Body of pancreas (tissue), 4 donors: ENCODE results near the gene TMEM151B. TPM values are rescaled to one million over a fixed set of nuclear protein-coding genes. Genes with fewer than 3 reads are reported as not detected.

Experiments
- ATAC-seq: fragments of 150-250 bp; one replicate; pipeline ENCODE4 v1.9.1; 2016
- DNase-seq, 4 donors: peaks; one replicate each; pipeline ENCODE4 v3.0.0-alpha.2; 2019
- H3K27ac ChIP-seq, 4 donors: fragments of 200-600 bp; sonication (generic); 1 replicate in 3 of 4; 2 replicates in 1 of 4; pipeline versions ENCODE4 v1.5.1 to v1.6.1; 2016 to 2019; ENCODE audit warnings: mild to moderate bottlenecking in 1 of 4, mixed read lengths in 1 of 4, moderate library complexity in 1 of 4
- H3K27me3 ChIP-seq, 2 donors: fragments of 200-600 bp; sonication (generic); one replicate each; pipeline ENCODE4 v1.6.0; 2016; ENCODE audit warnings: mild to moderate bottlenecking in 1 of 2
- H3K36me3 ChIP-seq, 2 donors: fragments of 200-600 bp; sonication (generic); replicated peaks in 1 of 2; 2 replicates each; pipeline ENCODE4 v1.5.1; 2016; ENCODE audit warnings: low read depth in 2 of 2; ENCODE audit not compliant: insufficient read depth in 1 of 2
- H3K4me1 ChIP-seq: fragments of 200-600 bp; sonication (generic); one replicate; pipeline ENCODE4 v1.6.0; 2016
- H3K4me3 ChIP-seq, 2 donors: fragments of 200-600 bp; sonication (generic); 1 replicate in 1 of 2; 2 replicates in 1 of 2; pipeline ENCODE4 v1.5.1; 2016 to 2019
- H3K9me3 ChIP-seq, 3 donors: fragments of 200-600 bp; sonication (generic); 1 replicate in 2 of 3; 2 replicates in 1 of 3; pipeline ENCODE4 v1.5.1; 2016
- POLR2A ChIP-seq, 3 donors: fragments of 450-650 bp; IDR thresholded peaks; one replicate each; pipeline ENCODE4 v1.6.1; 2016; ENCODE audit warnings: antibody characterized with exemption in 3 of 3, mild to moderate bottlenecking in 2 of 3
- WGBS, 2 donors: methylation state at CpG; one replicate each; pipeline ENCODE4 v1.1.5; 2017; 5-methylcytosine and 5-hydroxymethylcytosine counted together
- intact Hi-C: fragments of 100-400 bp; cut with DNase I; formaldehyde crosslinking; loops from one replicate; pipeline ENCODE4 v1.15.1; 2023
- total RNA-seq, 2 donors: library from RNA; depleted of rRNA; stranded (reverse); fragments of >200 nt; gene quantifications; one replicate each; pipeline ENCODE4 v1.1.0, GENCODE V29; 2016
- TF ChIP-seq, protein P1 (sequence below), 7 experiments: fragments of 450-650 bp in 4 of 7; fragments of 200-600 bp in 3 of 7; sonication (generic) in 3 of 7; IDR thresholded peaks; one replicate each; pipeline ENCODE4 v1.5.1; 2016 to 2019; ENCODE audit warnings: antibody characterized with exemption in 7 of 7

The TMEM151B gene
- total RNA-seq, 2 donors from 2014 or later, result under 0.01 to 0.66 TPM

DNA sequence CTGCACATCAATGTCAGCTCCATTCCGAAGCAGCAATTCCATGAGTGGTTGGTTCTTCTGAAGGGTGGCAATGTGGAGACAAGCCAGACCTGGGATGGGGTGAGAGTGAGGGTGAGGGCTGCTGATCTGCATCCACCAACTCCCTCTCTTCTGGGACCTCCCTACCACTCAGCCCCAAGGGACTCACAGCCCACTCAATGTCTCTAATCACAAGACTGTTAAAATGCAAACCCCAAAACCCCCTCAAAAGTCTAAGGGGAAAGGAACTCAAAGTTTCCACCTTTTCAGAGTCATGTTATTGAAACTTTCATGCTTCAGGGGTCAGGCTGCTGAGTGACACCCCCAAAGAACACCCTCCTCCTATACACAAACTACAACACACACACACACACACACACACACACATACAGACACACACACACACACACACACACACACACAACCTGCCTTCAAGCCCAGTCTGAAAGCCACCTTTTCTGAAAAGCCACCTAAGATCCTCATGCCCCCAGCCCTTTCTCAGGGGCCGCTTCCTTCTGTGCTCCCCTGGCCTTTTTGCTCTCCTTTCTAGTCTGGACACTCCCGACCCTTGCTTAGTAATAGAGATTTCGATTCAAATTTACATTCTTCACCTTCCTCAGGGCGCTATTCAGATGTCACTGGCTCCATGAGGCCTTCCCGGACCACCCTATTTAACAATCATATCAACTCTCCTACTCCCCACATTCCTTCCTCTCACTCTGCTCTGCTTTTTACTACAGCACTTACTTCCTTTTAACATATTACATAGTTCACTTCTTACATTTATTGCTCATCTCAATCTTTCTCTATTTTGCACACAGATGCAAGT is 9.6 kb upstream of the TMEM151B start:
- TF ChIP-seq, protein P1, sequence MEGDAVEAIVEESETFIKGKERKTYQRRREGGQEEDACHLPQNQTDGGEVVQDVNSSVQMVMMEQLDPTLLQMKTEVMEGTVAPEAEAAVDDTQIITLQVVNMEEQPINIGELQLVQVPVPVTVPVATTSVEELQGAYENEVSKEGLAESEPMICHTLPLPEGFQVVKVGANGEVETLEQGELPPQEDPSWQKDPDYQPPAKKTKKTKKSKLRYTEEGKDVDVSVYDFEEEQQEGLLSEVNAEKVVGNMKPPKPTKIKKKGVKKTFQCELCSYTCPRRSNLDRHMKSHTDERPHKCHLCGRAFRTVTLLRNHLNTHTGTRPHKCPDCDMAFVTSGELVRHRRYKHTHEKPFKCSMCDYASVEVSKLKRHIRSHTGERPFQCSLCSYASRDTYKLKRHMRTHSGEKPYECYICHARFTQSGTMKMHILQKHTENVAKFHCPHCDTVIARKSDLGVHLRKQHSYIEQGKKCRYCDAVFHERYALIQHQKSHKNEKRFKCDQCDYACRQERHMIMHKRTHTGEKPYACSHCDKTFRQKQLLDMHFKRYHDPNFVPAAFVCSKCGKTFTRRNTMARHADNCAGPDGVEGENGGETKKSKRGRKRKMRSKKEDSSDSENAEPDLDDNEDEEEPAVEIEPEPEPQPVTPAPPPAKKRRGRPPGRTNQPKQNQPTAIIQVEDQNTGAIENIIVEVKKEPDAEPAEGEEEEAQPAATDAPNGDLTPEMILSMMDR (IDR thresholded peaks at IDR 0.05), result no peak
- no peak for TF ChIP-seq POLR2A (IDR thresholded peaks at IDR 0.05)
- no peak for ATAC-seq
- Histone ChIP-seq H3K27ac (no peak overlapping the region), H3K4me1 (peaks cover 55% of the 10 kb centered on the region), H3K27me3 (no peaks in the 10 kb centered on the region), H3K4me3 (no peak overlapping the region), H3K36me3 (no peaks in the 10 kb centered on the region), H3K9me3 (no peaks in the 10 kb centered on the region)
- DNase-seq, result no peak
- 84 to 90% methylated on average over 6 of the region's 6 CpGs for WGBS, 2 donors
- intact Hi-C loops, result no loop called here

DNA sequence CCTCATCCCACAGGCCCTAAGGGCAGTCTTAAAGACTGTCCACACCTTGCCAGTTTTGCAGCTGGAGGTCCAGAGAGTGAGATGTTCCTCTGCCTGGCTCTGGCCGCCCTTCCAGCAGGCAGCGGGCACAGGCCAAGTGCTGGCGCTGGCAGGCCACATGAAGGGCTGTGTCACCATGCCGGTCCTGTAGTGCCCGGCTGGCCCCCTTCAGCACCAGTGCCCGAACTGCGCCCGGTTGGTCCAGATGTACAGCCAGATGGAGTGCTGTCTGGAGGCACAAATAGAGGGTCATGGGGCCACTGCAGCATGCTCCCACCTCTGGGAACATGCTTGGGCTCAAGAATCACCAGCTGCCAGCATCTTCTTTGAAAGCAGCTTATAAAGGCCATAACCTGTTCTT is 8.7 kb upstream of the TMEM151B start:
- Histone ChIP-seq H3K27ac (no peak overlapping the region), H3K4me1 (peaks cover 46% of the 10 kb centered on the region), H3K4me3 (no peak overlapping the region), H3K36me3 (no peaks in the 10 kb centered on the region), H3K27me3 (no peaks in the 10 kb centered on the region), H3K9me3 (no peaks in the 10 kb centered on the region)
- intact Hi-C loops, result no loop called here
- no peak for DNase-seq
- no peak for ATAC-seq
- WGBS, 2 donors, result 86 to 93% methylated on average over 3 to 8 of the region's 8 CpGs
- TF ChIP-seq POLR2A (IDR thresholded peaks at IDR 0.05), result no peak
- TF ChIP-seq, protein P1 (IDR thresholded peaks at IDR 0.05), result no peak

GRCh38 chr6:44262467-44263353 is 7.5 kb upstream of the TMEM151B start:
- Histone ChIP-seq H3K4me3 (no peak overlapping the region), H3K27me3 (no peaks in the 10 kb centered on the region), H3K4me1 (peaks cover 40% of the 10 kb centered on the region), H3K27ac (peak overlapping the region in 3 of 4 donors; percentile 83 to 90 (median 87)), H3K9me3 (no peaks in the 10 kb centered on the region), H3K36me3 (no peaks in the 10 kb centered on the region)
- TF ChIP-seq POLR2A (IDR thresholded peaks at IDR 0.05), result no peak
- TF ChIP-seq, protein P1 (IDR thresholded peaks at IDR 0.05), result no peak
- no peak for DNase-seq
- ATAC-seq, result no peak
- 59% methylated on average over 6 to 7 of the region's 7 CpGs for WGBS, 2 donors
- intact Hi-C loops, result no loop called here

GRCh38 chr6:44263354-44264100 is 6.7 kb upstream of the TMEM151B start:
- Histone ChIP-seq H3K4me3 (no peak overlapping the region), H3K4me1 (peaks cover 34% of the 10 kb centered on the region), H3K36me3 (no peaks in the 10 kb centered on the region), H3K9me3 (no peaks in the 10 kb centered on the region), H3K27me3 (no peaks in the 10 kb centered on the region), H3K27ac (peak overlapping the region in 3 of 4 donors; percentile 83 to 90 (median 87))
- ATAC-seq (peak; percentile 57), DNase-seq (peak in 3 of 4 donors; percentile 47 to 72 (median 61))
- WGBS, 2 donors, result 38 to 44% methylated on average over 9 of the region's 9 CpGs
- intact Hi-C loops, result no loop called here
- TF ChIP-seq, protein P1 (IDR thresholded peaks at IDR 0.05), result no peak
- peak in 2 of 3 donors; percentile 87 to 90 for TF ChIP-seq POLR2A (IDR thresholded peaks at IDR 0.05)
